ENCODE data around the gene ANKRD34C.

- no peak for TF ChIP-seq CTCF (IDR thresholded peaks at IDR 0.05)
- TF ChIP-seq POLR2A (IDR thresholded peaks at IDR 0.05), result no peak
- TF ChIP-seq POLR2AphosphoS5 (IDR thresholded peaks at IDR 0.05), result no peak
These were observed 17.3 kb downstream of the ANKRD34C start for GRCh38 chr15:79299841-79300235.

Measured in stomach (tissue), 4 donors.